Neuronal stem cell (in vitro differentiated cells): ENCODE results near the gene TPSAB1.

Experiments used
- DNase-seq: peaks from one replicate; pipeline ENCODE4 v3.0.0-alpha.2; 2013; ENCODE audit warnings: low spot score
- H2AFZ ChIP-seq: one replicate; pipeline ENCODE4 v1.6.1; 2013; ENCODE audit warnings: mild to moderate bottlenecking, low read length, inconsistent platforms
- H2AK5ac ChIP-seq: 2 replicates; pipeline ENCODE4 v1.6.1; 2013; ENCODE audit warnings: low read depth, mild to moderate bottlenecking, inconsistent platforms, low read length, moderate library complexity, mixed read lengths
- H2BK120ac ChIP-seq: 2 replicates; pipeline ENCODE4 v1.6.1; 2013; ENCODE audit warnings: low read depth, mild to moderate bottlenecking, inconsistent platforms, low read length, moderate library complexity, mixed read lengths
- H2BK12ac ChIP-seq: one replicate; pipeline ENCODE4 v1.6.1; 2013; ENCODE audit warnings: low read length, inconsistent platforms
- H2BK15ac ChIP-seq: 2 replicates; pipeline ENCODE4 v1.6.1; 2013; ENCODE audit warnings: mild to moderate bottlenecking, low read length, inconsistent platforms, mixed read lengths
- H2BK5ac ChIP-seq: one replicate; pipeline ENCODE4 v1.6.1; 2013; ENCODE audit warnings: inconsistent platforms, mild to moderate bottlenecking, low read length, moderate library complexity
- H3K14ac ChIP-seq: one replicate; pipeline ENCODE4 v1.6.1; 2013; ENCODE audit warnings: low read length, inconsistent platforms
- H3K18ac ChIP-seq: 2 replicates; pipeline ENCODE4 v1.6.1; 2013; ENCODE audit warnings: low read length, inconsistent platforms
- H3K23ac ChIP-seq: 2 replicates; pipeline ENCODE4 v1.6.1; 2013; ENCODE audit warnings: low read depth, mild to moderate bottlenecking, mixed read lengths, low read length, inconsistent platforms; ENCODE audit not compliant: poor library complexity
- H3K27ac ChIP-seq: replicated peaks from 3 replicates; pipeline ENCODE4 v1.5.1; 2013; ENCODE audit warnings: low read length, inconsistent platforms
- H3K27me3 ChIP-seq, 3 experiments: 2 replicates each; pipeline ENCODE4 v1.6.1; 2013; ENCODE audit warnings: low read length in 3 of 3, mild to moderate bottlenecking in 2 of 3, inconsistent platforms in 1 of 3, low read depth in 1 of 3, mixed read lengths in 1 of 3, moderate library complexity in 1 of 3; ENCODE audit not compliant: control insufficient read depth in 3 of 3, insufficient read depth in 3 of 3
- H3K36me3 ChIP-seq, 2 donors: replicated peaks in 1 of 2; 2 replicates each; pipeline ENCODE4 v1.6.1; 2013; ENCODE audit warnings: low read length in 2 of 2; ENCODE audit not compliant: control insufficient read depth in 2 of 2, insufficient read depth in 2 of 2
- H3K4ac ChIP-seq: 2 replicates; pipeline ENCODE4 v1.6.1; 2013; ENCODE audit warnings: inconsistent platforms, mild to moderate bottlenecking, low read length, moderate library complexity
- H3K4me1 ChIP-seq, 2 donors: 1 replicate in 1 of 2; 2 replicates in 1 of 2; pipeline ENCODE4 v1.6.1; 2013; ENCODE audit warnings: low read length in 2 of 2, low read depth in 1 of 2; ENCODE audit not compliant: control insufficient read depth in 2 of 2, insufficient read depth in 1 of 2
- H3K4me2 ChIP-seq: one replicate; pipeline ENCODE4 v1.6.1; 2013; ENCODE audit warnings: mild to moderate bottlenecking, low read length, inconsistent platforms; ENCODE audit not compliant: insufficient read depth, poor library complexity, severe bottlenecking
- H3K4me3 ChIP-seq, 2 donors: 2 replicates each; pipeline ENCODE4 v1.5.1; 2013; ENCODE audit warnings: low read length in 2 of 2, mild to moderate bottlenecking in 2 of 2, inconsistent platforms in 1 of 2, moderate library complexity in 1 of 2
- H3K79me1 ChIP-seq: one replicate; pipeline ENCODE4 v1.6.1; 2013; ENCODE audit warnings: low read depth, mild to moderate bottlenecking, inconsistent platforms, low read length, moderate library complexity
- H3K9ac ChIP-seq: one replicate; pipeline ENCODE4 v1.6.1; 2013; ENCODE audit warnings: mild to moderate bottlenecking, low read depth, low read length, inconsistent platforms; ENCODE audit not compliant: poor library complexity
- H3K9me3 ChIP-seq, 2 donors: replicated peaks in 1 of 2; 2 replicates each; pipeline versions ENCODE3 to v1.6.1; 2013; ENCODE audit warnings: low read length in 2 of 2, mild to moderate bottlenecking in 2 of 2, inconsistent platforms in 1 of 2, low read depth in 1 of 2, mixed read lengths in 1 of 2, moderate library complexity in 1 of 2; ENCODE audit not compliant: control insufficient read depth in 2 of 2, insufficient read depth in 1 of 2
- H4K8ac ChIP-seq: one replicate; pipeline ENCODE4 v1.6.1; 2013; ENCODE audit warnings: low read depth, mild to moderate bottlenecking, inconsistent platforms, low read length, moderate library complexity
- H4K91ac ChIP-seq: one replicate; pipeline ENCODE4 v1.6.1; 2013; ENCODE audit warnings: low read length, low read depth, mild to moderate bottlenecking, inconsistent platforms; ENCODE audit not compliant: poor library complexity
- WGBS, 2 donors: extraction: QIAGEN DNeasy Blood & Tissue Kit; methylation state at CpG; one replicate each; pipeline ENCODE4 v1.1.7; 2013; ENCODE audit warnings: missing lambda C conversion rate in 2 of 2, mixed read lengths in 1 of 2; ENCODE audit not compliant: insufficient read length in 2 of 2, insufficient replicate concordance in 1 of 2; ENCODE audit errors: extremely low coverage in 2 of 2; 5-methylcytosine and 5-hydroxymethylcytosine counted together

Gene TPSAB1

DNA sequence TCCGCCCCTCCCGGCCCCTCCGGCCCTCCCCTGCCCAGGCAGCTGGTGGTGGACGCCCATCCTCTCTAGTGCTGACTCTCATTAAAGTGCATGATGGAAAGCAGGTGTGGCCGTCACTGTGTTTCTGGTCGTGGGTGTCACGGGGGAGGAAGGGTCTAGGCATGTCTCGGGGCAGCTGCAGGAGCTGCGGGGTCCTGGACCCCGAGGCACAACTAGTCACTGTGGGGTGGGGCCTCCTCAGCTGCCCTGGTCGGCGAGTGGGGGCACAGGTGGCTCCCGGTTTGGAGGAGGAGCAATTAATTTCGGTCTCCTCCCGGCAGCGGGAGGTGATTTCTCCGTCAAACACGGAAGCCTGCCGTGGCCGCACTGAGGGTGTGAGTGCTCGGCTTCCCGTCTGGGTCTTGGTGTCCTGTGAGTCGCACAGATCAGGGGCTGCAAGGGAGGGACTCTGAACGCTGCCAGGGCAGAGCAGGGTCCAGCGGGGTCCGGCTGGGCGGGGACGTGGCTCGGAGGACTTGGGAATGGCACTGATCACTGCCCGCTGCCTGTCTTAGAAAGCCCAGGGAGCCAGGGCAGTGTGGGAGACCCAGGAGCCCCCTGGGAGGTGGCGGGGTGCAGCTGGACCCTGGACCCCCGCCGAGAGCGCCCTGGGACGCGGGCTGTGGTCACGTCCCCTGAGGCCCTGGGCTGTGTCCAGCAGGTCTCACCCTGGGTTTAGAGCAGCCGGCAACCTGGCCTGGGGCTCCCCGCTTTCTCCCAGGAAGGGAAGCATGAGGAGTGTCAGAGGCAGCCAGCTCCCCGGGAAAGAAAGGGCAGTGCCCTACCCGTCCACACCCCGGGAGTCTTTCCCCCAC lies 18.6 kb downstream of the TPSAB1 start:
- DNase-seq = no peak
- Histone ChIP-seq H4K8ac (no peak overlapping the region), H3K79me1 (peaks cover 4% of the 10 kb centered on the region), H3K4ac (no peak overlapping the region), H3K27me3 (peaks cover 11 to 58% (median 38%) of the 10 kb centered on the region in 3 experiments), H3K14ac (peak overlapping the region; percentile 97), H2AK5ac (peak overlapping the region; percentile 46), H3K36me3 (no peaks in the 10 kb centered on the region), H3K23ac (peak overlapping the region; percentile 73), H3K4me3 (no peak overlapping the region), H2BK120ac (no peak overlapping the region), H3K4me1 (peaks cover 0 to 2% of the 10 kb centered on the region in 2 donors), H3K9ac (peak overlapping the region; percentile 44), H3K27ac (no peak overlapping the region), H2BK5ac (peak overlapping the region; percentile 66), H3K9me3 (no peaks in the 10 kb centered on the region), H3K4me2 (peak overlapping the region; percentile 31), H3K18ac (peak overlapping the region; percentile 38), H2BK12ac (peak overlapping the region; percentile 22), H2AFZ (peak overlapping the region; percentile 45), H4K91ac (peak overlapping the region; percentile 72), H2BK15ac (peak overlapping the region; percentile 85)
- no CpG with 5 or more reads among the region's 42 CpGs for WGBS, 2 donors

DNA sequence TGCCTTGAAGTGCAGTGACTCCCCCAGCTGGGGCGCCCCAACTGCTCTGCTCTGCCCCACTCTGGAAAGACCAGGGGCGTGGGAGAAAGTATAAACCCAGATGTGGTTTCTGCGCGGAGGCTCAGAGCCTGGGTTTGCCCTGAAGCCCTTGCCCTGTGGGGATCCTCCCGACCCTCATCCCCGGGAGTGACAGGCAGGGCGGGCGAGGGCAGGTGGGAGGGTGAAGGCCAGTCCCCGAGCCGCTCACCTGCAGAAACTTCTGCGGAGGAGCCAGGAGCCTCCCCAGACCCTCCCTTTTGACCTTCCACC lies 19.2 kb downstream of the TPSAB1 start:
- Histone ChIP-seq H2AFZ (no peak overlapping the region), H3K18ac (no peak overlapping the region)

DNA sequence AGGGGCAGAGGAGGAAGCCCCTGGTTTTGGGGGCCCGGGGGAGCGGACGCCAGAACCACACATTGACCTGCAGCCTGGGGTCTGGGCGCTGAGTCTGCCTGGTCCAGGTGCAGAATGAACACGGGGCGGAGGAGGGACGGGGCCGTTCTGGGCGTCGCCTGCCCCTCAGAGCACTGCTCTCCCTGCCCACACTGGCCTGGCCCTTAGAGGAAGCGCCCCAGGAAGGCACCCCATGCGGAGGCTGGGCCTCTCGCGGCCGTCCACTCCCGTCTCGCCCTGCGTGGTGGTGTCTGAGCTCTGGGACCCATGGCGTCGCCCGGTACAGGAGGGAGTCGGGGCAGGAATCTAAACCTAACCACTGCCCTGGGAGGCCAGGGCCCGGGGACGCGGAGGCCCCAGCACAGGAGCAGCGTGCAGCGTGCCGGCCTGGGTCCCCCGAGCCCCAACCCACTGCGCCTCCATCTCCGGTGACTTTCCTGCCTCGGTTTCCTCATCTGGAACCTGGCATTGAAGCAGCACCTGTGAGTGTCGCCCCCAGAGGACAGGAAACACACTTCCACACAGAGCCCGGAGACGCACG lies 19.7 kb downstream of the TPSAB1 start:
- peaks cover 4% of the 10 kb centered on the region for H3K79me1 ChIP-seq
- no peak overlapping the region for H3K4me2 ChIP-seq
- WGBS, 2 donors = no CpG with 5 or more reads among the region's 36 CpGs
- H3K36me3 ChIP-seq = no peaks in the 10 kb centered on the region
- H3K4me1 ChIP-seq = peaks cover 0 to 2% of the 10 kb centered on the region in 2 donors
- H2BK15ac ChIP-seq = peak overlapping the region; percentile 37
- H3K18ac ChIP-seq = peak overlapping the region; percentile 13
- no peak overlapping the region for H3K4me3 ChIP-seq
- H3K9ac ChIP-seq = no peak overlapping the region
- peak overlapping the region; percentile 92 for H2AK5ac ChIP-seq
- H2BK12ac ChIP-seq = peak overlapping the region; percentile 58
- H2AFZ ChIP-seq = no peak overlapping the region
- no peak for DNase-seq
- H3K14ac ChIP-seq = peak overlapping the region; percentile 82
- H2BK5ac ChIP-seq = peak overlapping the region; percentile 13
- H3K27me3 ChIP-seq = peaks cover 11 to 58% (median 38%) of the 10 kb centered on the region in 3 experiments
- H4K91ac ChIP-seq = no peak overlapping the region
- H3K27ac ChIP-seq = no peak overlapping the region
- H3K9me3 ChIP-seq = peaks cover 0 to 9% of the 10 kb centered on the region in 2 donors
- no peak overlapping the region for H4K8ac ChIP-seq
- H2BK120ac ChIP-seq = no peak overlapping the region
- peak overlapping the region; percentile 80 for H3K23ac ChIP-seq
- no peak overlapping the region for H3K4ac ChIP-seq

More for the DNA sequence above, 19.2 kb downstream of the TPSAB1 start:
- Histone ChIP-seq H4K91ac (no peak overlapping the region), H3K4ac (no peak overlapping the region), H3K27me3 (peaks cover 11 to 58% (median 38%) of the 10 kb centered on the region in 3 experiments), H2BK15ac (peak overlapping the region; percentile 85), H3K4me3 (no peak overlapping the region), H3K27ac (no peak overlapping the region), H2BK5ac (peak overlapping the region; percentile 13), H3K4me1 (peaks cover 0 to 2% of the 10 kb centered on the region in 2 donors), H2BK12ac (no peak overlapping the region), H3K14ac (peak overlapping the region; percentile 82), H4K8ac (no peak overlapping the region), H3K9ac (peak overlapping the region; percentile 44), H2AK5ac (peak overlapping the region; percentile 92), H3K79me1 (peaks cover 4% of the 10 kb centered on the region), H3K9me3 (peaks cover 0 to 5% of the 10 kb centered on the region in 2 donors), H2BK120ac (no peak overlapping the region), H3K23ac (peak overlapping the region; percentile 80), H3K4me2 (no peak overlapping the region), H3K36me3 (no peaks in the 10 kb centered on the region)
- WGBS, 2 donors = no CpG with 5 or more reads among the region's 11 CpGs
- DNase-seq = no peak
